GM12891 (cell line): Measurements from ENCODE around the gene PRMT3. TPM values are rescaled to one million over a fixed set of nuclear protein-coding genes. Genes with fewer than 3 reads are reported as not detected.

Experiments used
- DNase-seq: peaks from one replicate; pipeline ENCODE4 v3.0.0; 2011; ENCODE audit warnings: low spot score; ENCODE audit not compliant: insufficient read length
- FAIRE-seq: peaks from 2 replicates; lab custom pipeline; 2011; peaks lifted over from hg19 to GRCh38; lab: Jason Lieb, UNC
- PAX5 ChIP-seq: IDR thresholded peaks from 2 replicates; pipeline ENCODE4 v1.6.1; 2011; ENCODE audit warnings: low read length, moderate library complexity, mild to moderate bottlenecking; ENCODE audit not compliant: insufficient read depth, severe bottlenecking
- POLR2A ChIP-seq: IDR thresholded peaks from 2 replicates; pipeline ENCODE4 v1.6.1; 2011; ENCODE audit warnings: low read depth, low read length, control low read depth
- POLR2AphosphoS5 ChIP-seq: IDR thresholded peaks from 2 replicates; pipeline ENCODE4 v1.6.1; 2011; ENCODE audit warnings: low read depth, low read length, control low read depth
- POU2F2 ChIP-seq: IDR thresholded peaks from 2 replicates; pipeline ENCODE4 v1.6.1; 2011; ENCODE audit warnings: low read depth, mild to moderate bottlenecking, control low read depth, low read length, moderate library complexity
- SPI1 ChIP-seq: IDR thresholded peaks from 2 replicates; pipeline ENCODE4 v1.6.1; 2011; ENCODE audit warnings: low read depth, low read length, control low read depth
- TAF1 ChIP-seq: IDR thresholded peaks from 2 replicates; pipeline ENCODE4 v1.6.1; 2011; ENCODE audit warnings: low read depth, low read length, control low read depth
- polyA plus RNA-seq: library from polyadenylated mRNA; unstranded; fragments of >200 nt; gene quantifications from one replicate; pipeline ENCODE4 v1.2.1, GENCODE V29; 2012; ENCODE audit warnings: low read depth, missing spikeins, inconsistent platforms; ENCODE audit not compliant: missing spikeins

Gene PRMT3
- 8.9 TPM for polyA plus RNA-seq

DNA sequence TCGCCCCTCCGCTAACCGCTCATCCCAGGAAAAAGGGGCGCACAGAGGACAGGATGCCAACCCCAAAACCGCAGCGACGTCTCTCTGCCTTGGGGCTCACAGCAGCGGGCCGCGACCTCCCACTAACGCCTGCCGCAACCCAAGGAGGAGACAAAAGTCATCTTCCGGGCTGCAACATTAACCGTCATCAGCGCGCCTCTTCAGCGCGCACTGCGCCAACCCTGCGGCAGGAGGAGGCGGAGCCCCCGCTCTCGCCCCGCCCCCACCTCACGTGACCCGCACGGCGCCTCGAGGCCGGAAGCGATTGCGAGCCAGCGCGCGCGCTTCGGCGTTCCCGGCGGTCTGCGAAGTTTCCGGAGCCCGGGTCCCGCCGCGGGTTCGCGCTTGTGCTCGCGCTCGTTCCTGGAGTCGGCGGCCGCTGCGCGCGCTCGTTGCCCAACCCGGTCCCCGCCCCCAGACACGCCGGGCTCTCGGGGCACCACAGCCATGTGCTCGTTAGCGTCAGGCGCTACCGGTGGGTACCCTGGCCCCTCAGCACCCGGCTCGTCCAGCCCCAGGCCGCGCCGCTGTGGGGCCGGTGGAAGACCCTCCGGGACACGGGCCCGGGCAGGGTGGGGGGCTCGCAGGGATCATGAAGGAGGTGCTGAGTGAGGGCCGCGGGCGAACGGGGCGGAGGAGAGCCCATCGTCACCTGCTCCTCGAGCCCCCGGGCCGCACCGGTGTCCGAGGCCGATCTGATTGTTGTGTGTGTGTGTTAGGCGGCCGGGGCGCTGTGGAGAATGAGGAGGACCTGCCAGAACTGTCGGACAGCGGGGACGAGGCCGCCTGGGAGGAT, at the start of gene PRMT3:
PRMT3 (plus strand) TSS at position 456 of the 835 bp plus-strand sequence; CDS start at position 487, 31 bp downstream.
- FAIRE-seq (peak; percentile 100), DNase-seq (peak; percentile 86)
- TF ChIP-seq SPI1 (no peak), POU2F2 (peak; percentile 82; the same call in 1 of the 2 replicates), POLR2A (peak; percentile 93), TAF1 (no peak; the same call in 1 of the 2 replicates), PAX5 (peak; percentile 4), POLR2AphosphoS5 (peak; percentile 91)

GRCh38 chr11:20342347-20343141, 45.0 kb upstream of the PRMT3 start:
- DNase-seq (no peak), FAIRE-seq (no peak)
- TF ChIP-seq TAF1 = no peak
- no peak for TF ChIP-seq POLR2A
- TF ChIP-seq SPI1 = no peak
- TF ChIP-seq POU2F2 = no peak
- no peak for TF ChIP-seq POLR2AphosphoS5
- TF ChIP-seq PAX5 = no peak

DNA sequence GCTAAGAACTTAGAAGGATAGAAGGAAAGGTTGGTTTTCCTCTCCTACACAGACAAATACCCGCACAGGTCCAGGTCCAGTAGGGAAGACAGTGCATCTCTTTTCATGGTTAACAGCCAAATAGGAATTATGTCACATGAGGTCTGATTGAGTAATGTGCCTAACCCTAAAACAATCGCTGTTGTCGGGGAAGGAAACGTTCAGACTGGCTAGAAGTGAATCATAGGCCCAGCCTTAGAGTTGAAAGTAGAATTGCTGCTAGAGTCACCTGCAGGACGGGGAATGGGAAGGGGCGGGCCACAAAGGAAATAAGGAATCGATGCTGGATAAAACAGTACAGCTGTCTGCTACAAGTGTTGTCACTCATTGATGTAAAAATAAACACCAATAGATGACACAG, 36.4 kb upstream of the PRMT3 start:
- TF ChIP-seq POU2F2 (no peak), TAF1 (no peak), POLR2AphosphoS5 (no peak), SPI1 (no peak), POLR2A (no peak)
- FAIRE-seq (no peak), DNase-seq (no peak)

GRCh38 chr11:20351751-20352262, 35.7 kb upstream of the PRMT3 start:
- no peak for FAIRE-seq
- no peak for TF ChIP-seq POLR2AphosphoS5
- no peak for TF ChIP-seq PAX5
- TF ChIP-seq POU2F2 = no peak
- TF ChIP-seq POLR2A = no peak
- no peak for TF ChIP-seq TAF1
- TF ChIP-seq SPI1 = no peak
- DNase-seq = no peak

- FAIRE-seq (peak; percentile 81), DNase-seq (no peak)
- no peak for TF ChIP-seq PAX5
- TF ChIP-seq POLR2AphosphoS5 = no peak
- TF ChIP-seq TAF1 = no peak
- no peak for TF ChIP-seq POU2F2
- TF ChIP-seq SPI1 = no peak
- TF ChIP-seq POLR2A = no peak
Measured at GRCh38 chr11:20353829-20354434, 33.6 kb upstream of the PRMT3 start.

- peak; percentile 87 for FAIRE-seq
- DNase-seq = no peak
- no peak for TF ChIP-seq POU2F2
- TF ChIP-seq PAX5 = no peak
- TF ChIP-seq TAF1 = no peak
- TF ChIP-seq SPI1 = no peak
- TF ChIP-seq POLR2AphosphoS5 = no peak
- TF ChIP-seq POLR2A = no peak
Measured at GRCh38 chr11:20355221-20356219, 32.0 kb upstream of the PRMT3 start.

GRCh38 chr11:20357150-20357549, 30.4 kb upstream of the PRMT3 start:
- no peak for TF ChIP-seq TAF1
- TF ChIP-seq POLR2AphosphoS5 = no peak
- no peak for TF ChIP-seq PAX5
- TF ChIP-seq POLR2A = no peak
- no peak for TF ChIP-seq POU2F2
- no peak for TF ChIP-seq SPI1
- DNase-seq (no peak), FAIRE-seq (no peak)

DNA sequence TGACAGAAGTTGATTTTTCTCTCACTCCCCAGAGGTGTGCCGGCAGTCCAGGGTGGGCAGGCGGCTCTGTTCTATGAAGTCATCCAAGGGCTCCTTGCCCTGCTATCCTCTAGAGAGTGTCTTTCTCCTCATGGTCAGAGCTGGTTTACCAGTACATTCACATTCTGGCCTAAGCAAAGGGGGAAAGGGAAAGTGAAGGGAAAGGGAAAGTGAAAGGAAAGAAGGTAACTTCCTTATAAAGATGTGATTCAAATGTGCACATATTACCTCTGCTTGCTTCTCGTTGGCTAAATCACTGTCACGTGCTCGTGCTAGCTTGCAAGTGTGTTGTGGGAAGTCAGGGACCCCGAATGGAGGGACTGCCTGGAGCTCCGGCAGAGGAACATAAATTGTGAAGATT, 26.9 kb upstream of the PRMT3 start:
- FAIRE-seq (no peak), DNase-seq (no peak)
- no peak for TF ChIP-seq POU2F2
- no peak for TF ChIP-seq TAF1
- no peak for TF ChIP-seq PAX5
- no peak for TF ChIP-seq SPI1
- TF ChIP-seq POLR2A = no peak
- TF ChIP-seq POLR2AphosphoS5 = no peak
